GM19035 (cell line): ENCODE measurements around the gene TAMALIN.

ENCODE experiments used
- ATAC-seq: cut with Tn5 transposase; IDR thresholded peaks from one replicate; pipeline ENCODE4 v1.9.1; 2021; ENCODE audit not compliant: unreplicated experiment

Gene TAMALIN

DNA sequence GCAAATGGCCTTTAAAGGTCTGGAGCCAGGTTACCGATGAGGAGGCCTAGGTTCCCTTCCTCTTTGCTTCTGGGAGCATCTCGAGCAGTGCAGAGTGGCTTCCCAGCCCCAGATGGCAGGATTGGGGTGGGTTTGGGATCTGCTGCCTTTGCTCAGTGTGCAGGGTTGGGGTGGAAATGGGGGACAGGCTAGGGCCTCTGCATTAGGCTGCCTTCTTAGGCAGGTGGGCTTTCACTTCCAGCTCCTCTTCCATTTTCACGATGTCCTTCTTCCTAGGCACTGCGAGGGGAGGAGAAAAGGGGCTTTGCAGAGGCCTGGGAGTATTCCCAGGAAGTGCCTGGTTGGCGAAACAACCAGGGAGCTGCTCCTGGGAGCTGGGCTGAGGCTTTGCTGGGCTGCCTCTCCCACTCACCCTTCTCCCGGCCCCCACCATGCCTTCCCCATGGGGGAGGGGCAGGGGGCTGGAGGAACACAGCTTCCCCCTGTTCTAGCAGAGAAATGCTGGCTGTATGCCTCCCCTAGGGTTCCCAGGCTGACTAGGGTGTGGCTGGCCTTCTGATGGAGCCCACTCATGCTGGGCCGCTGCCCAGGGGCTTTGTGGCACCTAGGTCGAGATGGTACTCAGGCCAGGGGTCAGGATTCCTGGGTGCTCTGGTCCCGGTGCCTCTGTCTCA lies 46.9 kb downstream of the TAMALIN start:
- ATAC-seq, result no peak

DNA sequence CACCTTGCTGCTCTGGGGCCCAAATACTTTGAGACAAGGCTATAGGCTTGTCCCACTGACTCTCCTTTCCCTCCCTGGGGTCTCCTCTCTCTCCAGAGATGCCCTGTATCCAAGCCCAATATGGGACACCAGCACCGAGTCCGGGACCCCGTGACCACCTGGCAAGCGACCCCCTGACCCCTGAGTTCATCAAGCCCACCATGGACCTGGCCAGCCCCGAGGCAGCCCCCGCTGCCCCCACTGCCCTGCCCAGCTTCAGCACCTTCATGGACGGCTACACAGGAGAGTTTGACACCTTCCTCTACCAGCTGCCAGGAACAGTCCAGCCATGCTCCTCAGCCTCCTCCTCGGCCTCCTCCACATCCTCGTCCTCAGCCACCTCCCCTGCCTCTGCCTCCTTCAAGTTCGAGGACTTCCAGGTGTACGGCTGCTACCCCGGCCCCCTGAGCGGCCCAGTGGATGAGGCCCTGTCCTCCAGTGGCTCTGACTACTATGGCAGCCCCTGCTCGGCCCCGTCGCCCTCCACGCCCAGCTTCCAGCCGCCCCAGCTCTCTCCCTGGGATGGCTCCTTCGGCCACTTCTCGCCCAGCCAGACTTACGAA lies 47.6 kb downstream of the TAMALIN start:
- no peak for ATAC-seq

DNA sequence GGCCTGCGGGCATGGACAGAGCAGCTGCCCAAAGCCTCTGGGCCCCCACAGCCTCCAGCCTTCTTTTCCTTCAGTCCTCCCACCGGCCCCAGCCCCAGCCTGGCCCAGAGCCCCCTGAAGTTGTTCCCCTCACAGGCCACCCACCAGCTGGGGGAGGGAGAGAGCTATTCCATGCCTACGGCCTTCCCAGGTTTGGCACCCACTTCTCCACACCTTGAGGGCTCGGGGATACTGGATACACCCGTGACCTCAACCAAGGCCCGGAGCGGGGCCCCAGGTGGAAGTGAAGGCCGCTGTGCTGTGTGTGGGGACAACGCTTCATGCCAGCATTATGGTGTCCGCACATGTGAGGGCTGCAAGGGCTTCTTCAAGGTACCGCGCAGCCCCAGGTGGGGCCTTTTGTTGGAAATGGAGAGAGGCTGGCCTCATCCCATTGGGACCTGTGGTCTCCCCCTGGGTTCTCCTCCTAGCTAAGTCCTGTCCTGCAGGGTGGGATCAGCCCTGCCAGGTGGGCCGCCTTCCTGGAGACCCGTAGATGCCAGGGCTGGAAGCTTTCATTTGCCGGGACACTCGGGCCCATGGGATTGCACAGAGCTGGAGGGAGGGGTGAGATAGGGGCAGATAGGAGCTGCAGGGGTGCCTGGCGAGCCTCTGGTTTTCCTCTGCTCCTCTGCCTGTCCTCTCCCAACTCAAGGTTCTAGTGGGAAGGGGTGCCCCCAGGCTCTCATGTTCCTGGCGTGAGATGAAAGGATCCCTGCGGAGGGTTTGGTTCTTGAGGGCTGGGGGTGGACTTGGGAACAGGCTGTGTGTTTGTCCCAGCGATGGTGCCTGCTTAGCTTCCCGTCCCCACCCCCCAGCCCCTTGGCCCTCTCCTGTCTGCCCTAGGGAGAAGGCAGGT lies 48.3 kb downstream of the TAMALIN start:
- no peak for ATAC-seq

DNA sequence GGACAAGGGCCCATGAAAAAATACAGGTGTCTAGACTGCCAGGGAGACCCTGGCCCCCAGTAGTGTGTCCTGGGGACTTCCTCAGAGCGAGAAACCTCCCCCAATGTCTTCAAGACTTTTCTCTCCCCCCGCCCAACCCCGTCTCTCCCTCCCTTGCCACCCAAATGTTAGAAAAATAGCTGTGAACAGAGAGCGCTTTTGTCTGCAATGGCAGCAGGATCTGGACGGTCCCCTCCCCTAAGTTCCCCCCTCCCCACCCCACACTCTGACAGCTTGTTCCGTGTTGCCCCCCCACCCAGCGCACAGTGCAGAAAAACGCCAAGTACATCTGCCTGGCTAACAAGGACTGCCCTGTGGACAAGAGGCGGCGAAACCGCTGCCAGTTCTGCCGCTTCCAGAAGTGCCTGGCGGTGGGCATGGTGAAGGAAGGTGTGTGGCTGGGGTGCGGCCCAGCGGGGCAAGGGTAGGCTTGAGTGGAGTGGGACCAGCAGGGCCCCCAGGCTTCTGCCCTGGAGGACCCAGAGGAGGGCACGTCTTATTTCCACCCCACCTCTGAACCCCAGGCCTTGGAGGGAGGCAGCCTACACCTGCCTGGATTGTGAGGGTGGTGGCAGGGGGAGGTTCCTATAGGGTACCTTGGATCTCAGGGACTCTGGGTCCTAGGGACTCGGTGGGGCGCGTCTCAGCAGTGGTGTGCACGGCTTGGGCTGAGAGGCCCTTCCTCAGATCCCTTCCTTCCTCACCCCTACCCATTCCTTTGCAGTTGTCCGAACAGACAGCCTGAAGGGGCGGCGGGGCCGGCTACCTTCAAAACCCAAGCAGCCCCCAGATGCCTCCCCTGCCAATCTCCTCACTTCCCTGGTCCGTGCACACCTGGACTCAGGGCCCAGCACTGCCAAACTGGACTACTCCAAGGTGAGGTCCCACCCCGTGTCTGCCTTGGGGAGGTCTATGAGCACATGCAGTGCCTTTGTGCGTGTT lies 49.3 kb downstream of the TAMALIN start:
- no peak for ATAC-seq

DNA sequence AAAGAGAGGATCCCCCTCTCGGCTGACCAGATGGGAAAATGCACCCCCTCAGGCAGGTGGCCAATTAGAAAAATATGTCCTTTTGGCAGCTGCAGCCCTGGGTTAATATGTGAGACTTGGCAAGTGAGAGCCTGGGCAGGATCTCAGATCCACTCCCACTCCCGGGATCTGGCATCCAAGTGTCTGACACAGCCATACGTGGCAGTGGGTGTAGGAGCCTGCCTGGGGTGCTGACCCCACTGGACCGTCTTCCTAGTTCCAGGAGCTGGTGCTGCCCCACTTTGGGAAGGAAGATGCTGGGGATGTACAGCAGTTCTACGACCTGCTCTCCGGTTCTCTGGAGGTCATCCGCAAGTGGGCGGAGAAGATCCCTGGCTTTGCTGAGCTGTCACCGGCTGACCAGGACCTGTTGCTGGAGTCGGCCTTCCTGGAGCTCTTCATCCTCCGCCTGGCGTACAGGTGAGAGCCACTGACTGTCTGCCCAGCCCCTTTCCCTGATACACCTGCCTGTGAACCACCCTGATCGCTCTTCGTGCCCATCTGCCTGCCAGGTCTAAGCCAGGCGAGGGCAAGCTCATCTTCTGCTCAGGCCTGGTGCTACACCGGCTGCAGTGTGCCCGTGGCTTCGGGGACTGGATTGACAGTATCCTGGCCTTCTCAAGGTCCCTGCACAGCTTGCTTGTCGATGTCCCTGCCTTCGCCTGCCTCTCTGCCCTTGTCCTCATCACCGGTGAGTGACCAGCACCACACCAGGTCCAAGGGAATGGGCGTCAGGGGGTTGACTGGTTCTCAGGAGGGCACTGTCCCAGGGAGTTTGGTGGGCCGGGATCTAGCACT lies 50.3 kb downstream of the TAMALIN start:
- ATAC-seq, result no peak

DNA sequence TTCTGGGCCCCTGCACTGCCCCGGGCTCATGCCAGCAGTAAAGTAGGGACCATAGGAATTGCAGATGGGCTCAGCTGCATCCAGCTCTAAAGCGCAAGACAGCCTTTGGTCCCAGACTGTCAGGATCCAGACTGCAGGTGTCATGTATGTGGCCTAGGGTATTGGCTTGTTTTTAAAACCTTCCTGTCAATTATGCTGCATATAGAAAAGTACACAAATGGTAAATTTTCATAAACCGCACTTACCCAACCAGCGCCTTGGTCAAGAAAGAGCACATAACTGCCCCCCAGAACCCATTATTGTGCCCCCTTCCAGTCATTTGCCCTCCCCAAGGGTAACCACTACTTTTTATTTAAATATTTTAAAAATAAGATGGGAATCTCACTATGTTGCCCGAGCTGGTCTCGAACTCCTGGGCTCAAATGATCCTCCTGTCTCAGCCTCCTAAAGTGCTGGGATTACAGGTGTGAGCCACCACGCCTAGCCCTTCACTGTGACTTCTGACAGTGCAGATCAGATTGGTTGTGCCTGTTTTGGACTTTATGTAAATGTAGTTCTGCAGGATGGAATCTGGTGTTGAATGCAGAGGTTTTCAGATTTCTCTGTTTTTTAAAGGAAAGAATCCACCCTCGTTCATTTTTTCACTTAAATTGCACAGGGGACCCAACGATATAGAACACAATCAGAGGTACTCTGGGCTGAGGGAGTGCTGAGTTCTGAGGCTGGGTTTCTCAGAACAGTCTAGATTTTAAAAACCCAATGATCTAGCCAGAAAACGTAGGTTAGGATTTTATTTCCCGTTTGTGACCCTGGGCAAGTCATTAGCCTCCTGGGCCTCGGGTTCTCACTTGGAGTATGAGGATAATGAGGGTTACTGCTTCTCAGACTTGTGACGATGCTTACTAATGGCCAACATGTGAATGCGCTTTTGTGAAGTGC lies 51.2 kb downstream of the TAMALIN start:
- ATAC-seq, result no peak

DNA sequence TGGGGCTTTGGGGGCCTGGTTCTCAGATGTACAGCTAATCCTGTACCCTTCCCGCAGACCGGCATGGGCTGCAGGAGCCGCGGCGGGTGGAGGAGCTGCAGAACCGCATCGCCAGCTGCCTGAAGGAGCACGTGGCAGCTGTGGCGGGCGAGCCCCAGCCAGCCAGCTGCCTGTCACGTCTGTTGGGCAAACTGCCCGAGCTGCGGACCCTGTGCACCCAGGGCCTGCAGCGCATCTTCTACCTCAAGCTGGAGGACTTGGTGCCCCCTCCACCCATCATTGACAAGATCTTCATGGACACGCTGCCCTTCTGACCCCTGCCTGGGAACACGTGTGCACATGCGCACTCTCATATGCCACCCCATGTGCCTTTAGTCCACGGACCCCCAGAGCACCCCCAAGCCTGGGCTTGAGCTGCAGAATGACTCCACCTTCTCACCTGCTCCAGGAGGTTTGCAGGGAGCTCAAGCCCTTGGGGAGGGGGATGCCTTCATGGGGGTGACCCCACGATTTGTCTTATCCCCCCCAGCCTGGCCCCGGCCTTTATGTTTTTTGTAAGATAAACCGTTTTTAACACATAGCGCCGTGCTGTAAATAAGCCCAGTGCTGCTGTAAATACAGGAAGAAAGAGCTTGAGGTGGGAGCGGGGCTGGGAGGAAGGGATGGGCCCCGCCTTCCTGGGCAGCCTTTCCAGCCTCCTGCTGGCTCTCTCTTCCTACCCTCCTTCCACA lies 52.0 kb downstream of the TAMALIN start:
- ATAC-seq, result no peak

DNA sequence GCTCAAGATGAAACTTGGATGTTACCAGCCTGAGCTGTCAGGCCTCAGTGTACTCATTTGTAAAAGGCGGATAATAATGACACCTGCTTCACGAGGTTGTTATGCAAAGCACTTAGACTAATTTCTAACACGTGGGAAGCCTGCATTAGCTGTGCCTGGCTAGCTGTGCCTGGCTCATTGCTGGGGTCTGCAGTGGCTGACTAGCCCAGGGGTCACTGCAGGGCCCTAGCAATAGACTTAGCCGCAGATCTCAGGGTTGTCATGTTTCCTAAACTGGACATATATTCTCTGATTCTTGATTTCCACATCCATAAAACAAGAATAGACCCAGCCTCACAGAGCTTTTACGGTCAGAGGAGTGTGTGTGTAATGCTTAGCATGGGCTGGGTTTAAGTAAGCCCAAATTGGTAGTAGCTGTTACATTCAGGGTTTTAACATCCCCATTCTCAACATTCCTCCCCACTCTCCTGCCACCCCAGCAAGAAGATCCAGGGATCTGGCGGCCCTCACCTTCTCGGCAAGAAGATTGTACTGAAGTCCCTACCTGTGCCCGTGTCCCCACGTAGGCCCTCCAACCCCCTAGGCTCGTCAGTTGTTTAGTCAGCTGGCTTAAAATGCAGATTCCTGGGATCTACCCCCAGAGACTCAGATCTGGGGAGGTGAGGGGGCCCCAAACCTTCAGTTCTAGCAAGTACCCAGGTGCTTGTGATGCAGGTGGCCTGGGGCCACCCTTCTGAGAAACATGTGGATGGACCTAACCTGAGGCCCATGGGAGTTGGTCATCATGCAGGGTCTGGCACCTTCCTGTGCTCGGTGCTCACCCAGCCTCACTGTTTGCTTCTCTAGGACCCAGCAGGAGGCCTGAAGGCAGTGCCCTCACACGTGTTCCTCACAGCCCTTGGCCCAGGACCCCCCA lies 53.1 kb downstream of the TAMALIN start:
- no peak for ATAC-seq

DNA sequence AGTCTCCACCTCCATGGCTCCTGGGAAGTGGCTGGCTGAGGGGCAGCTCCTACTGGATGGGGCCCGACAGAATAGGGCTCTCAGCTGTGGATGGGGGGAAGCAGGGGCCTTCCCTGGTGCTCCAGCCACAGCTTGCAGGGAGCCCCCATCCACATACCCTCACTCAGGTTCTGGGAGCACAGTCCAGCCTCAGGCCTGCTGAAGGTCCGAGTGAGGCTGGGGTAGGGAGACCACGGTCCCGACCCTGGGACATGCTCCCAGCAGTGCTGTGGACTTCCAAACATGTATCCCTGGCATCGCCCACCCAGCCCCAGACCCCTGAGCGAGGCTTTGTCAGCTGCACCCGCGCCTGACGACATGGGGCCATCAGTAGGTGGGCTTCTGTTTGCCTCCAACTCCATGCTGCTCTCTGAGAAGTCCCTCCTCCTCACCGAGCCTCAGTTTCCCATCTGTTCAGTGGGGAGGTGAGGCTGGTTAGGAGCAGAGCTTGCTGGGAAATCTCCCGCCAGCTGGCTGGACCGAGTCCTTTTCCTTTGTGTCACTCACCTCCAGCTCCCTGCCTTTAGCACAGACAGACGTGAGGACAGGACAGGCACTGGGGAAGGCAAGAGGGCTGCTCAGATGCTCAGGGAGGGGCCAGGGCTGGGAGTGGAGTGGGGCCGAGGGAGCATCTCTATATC lies 53.9 kb downstream of the TAMALIN start:
- no peak for ATAC-seq

DNA sequence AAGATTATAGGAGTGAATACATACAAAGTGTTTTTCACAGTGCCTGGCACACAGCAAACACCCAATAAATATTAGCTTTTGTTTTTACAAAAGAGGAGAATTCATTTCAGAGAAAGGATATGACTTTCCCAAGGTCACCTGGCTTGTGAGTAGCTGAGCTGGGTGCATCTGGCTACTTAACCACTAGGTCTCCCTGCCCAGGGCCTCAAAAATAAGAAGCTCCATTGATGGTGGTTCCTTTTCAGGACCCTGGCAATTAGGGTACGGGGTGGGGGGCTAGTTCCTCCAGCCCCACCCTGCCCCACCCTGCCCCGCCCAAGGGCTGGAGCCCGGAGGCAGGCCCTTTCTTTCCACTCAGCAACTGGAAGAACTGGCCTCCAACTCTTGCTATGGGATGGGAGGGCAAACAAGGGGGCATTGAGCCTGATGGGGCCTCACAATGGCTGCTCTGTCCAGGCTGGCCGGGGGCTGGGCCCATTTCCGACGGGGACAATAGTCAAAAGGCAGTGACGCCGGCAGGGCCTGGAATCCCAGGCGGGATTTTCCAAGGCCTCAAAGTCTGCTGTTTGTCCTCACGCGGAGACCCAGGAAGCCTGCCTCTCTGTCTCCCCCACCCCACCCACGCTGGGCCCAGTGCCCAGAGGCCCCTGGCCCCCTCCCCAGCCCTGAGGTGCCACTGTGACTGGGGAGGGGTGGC lies 54.9 kb downstream of the TAMALIN start:
- no peak for ATAC-seq

DNA sequence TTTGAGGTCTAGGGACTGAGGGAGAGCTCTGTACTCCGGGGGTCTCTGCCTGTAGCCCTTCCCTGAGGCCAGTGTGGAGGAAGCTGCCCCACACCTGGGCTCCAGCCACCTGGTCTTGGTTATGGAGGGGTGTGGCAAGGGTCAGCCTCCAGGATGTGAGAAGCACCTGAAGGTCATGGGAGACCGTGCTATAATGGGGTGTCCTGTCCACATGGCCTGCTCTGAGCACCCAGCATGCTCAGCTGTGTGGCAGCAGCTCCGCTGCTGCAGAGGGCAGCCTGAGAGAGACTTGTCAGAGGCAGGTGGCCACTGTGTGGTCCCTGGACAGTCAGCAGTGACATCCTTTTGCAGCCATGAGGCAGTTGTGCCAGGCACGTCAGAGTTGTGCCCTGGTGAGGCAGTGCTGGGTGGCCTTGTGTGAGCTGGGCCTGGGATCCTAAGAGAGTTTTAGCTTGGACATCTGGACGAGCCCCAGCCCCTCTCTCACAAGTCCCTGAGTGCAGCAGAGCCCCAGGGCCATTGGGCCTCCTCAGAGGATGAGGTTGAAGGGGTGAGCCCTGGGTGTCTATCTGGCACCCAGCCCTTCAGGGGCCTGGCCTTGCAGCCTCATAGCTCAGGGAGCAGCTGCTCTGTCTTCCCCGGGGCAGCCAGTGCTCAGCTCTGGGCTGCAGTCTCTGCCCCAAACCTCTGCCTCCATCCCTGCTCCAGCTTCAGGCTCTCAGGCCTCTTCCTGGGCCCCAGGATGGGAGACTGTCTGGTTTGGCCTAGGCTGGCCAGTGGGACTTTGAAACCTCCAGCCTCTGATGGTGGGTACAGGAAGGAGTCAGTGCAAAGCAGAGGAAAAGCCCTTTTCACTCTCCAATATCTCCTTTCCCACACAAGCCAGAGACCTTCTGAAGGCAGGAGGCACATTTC lies 55.7 kb downstream of the TAMALIN start:
- no peak for ATAC-seq

DNA sequence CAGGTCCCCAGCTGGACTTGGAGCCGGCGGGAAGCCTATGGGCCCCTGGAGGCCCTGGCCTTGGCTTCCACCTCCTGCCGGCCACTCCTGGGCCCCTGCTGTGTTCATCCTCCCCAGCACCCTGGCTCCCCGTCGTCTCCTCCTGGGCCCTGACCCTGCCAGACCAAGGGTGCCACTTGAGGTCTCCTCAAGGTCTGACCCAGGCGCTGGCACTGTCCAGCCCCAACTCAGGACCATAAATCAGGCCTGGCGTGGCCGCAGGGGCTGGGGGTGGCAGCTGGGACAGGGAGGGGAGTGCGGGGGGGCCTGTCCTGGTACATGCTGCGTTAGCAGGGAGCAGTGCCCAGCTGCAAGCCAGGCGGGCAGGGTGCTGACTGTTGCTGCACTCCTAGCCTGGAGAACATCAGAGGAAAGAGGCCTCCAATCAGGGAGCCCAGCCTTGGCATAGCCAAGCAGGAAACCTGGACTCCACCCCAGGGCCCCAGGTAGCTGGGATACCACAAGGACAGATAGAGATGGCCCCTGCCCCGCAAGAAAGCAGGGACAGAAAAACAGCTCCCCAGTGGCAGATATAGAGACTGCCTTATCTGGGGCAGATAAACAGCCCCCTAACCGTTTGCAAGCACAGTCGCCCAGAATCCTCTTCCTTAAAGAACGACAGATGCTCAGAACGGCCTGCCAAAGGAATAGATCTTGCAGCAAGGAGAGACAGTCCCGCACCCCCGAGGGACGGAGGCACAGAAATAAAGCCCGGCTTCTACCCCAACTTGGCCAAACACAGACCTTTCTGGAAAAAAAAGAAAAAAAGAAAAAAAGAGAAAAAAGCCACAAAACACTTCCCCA lies 56.6 kb downstream of the TAMALIN start:
- no peak for ATAC-seq

DNA sequence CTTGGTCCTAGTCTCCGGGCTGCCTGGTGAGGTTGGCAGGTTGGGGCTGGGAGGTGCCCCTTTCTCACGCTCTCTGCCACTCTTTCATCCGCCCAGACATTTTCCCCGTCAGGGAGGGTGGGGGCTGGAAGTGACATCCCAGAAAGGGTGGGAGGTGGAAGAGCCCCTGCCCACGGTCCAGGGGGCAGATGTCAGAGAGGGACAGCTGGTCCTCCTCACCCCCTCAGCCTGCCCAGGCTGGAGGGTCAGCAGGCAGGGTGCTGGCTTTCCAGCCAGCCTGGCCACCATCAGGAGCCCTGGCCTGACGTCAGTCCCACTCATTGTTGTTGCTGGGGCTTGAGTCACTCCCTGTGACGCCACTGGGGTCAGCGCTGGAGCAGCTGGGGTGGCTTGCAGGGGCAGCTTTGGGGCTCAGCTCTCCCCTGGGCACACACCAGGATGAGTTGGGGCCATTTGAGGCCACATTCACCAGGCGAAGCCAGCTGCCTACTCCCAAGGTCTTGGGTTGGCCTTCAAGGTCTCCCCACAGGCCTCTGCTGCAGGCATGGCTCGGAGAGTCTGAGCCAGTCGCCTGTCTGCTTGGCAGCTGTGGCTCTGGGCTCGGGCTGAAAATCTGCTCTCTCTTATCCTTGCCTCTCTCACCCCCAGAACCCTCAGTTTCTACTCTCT lies 57.4 kb downstream of the TAMALIN start:
- no peak for ATAC-seq
